ENCODE measurements around the gene PITX3.
A peak's percentile ranks its signal among the peaks of the same experiment; 100 is the strongest.
"Not testable (repeated sequence)": the region's sequence is repeated elsewhere in the genome, so short reads cannot be mapped to it uniquely, and the experiment has no call there.

PITX3 gene

GRCh38 chr10:102254426-102254825 is 13.1 kb upstream of the PITX3 start:
- no peak for DNase-seq

GRCh38 chr10:102252508-102252907 is 11.2 kb upstream of the PITX3 start:
- DNase-seq: not testable (repeated sequence)

GRCh38 chr10:102247734-102248133 is 6.4 kb upstream of the PITX3 start:
- no peak for DNase-seq

- no peak for DNase-seq
These were observed 4.9 kb upstream of the PITX3 start for GRCh38 chr10:102246261-102246660.

- DNase-seq: no peak
These were observed 4.6 kb upstream of the PITX3 start for GRCh38 chr10:102245932-102246251.

- DNase-seq: peak; percentile 96
These were observed 4.0 kb upstream of the PITX3 start, which contains the start of gene GBF1 for GRCh38 chr10:102245082-102245931. Gene GBF1, plus strand, starts transcription at chr10:102245532. Its CDS starts 13,407 bp downstream, at chr10:102258939.

GRCh38 chr10:102243309-102243708 is 2.0 kb upstream of the PITX3 start:
- DNase-seq: no peak

- no peak for DNase-seq
These were observed 790 bp upstream of the PITX3 start for GRCh38 chr10:102242118-102242485.

GRCh38 chr10:102241032-102241443 is 274 bp downstream of the PITX3 start:
- DNase-seq: no peak

- DNase-seq: no peak
These were observed 763 bp downstream of the PITX3 start for GRCh38 chr10:102240467-102241031.

- no peak for DNase-seq
These were observed 3.5 kb downstream of the PITX3 start for GRCh38 chr10:102237711-102238252.

- DNase-seq: no peak
These were observed 5.3 kb downstream of the PITX3 start for GRCh38 chr10:102236006-102236405.

GRCh38 chr10:102235598-102235920 is 5.8 kb downstream of the PITX3 start:
- DNase-seq: no peak

GRCh38 chr10:102234888-102235597 is 6.3 kb downstream of the PITX3 start:
- DNase-seq: no peak

- no peak for DNase-seq
These were observed 7.3 kb downstream of the PITX3 start for GRCh38 chr10:102233997-102234396.

- DNase-seq: peak; percentile 89
These were observed 9.7 kb downstream of the PITX3 start for GRCh38 chr10:102231357-102232318.

- peak; percentile 80 for DNase-seq
These were observed 10.4 kb downstream of the PITX3 start for GRCh38 chr10:102230861-102231356.

- peak; percentile 77 for DNase-seq
These were observed 10.9 kb downstream of the PITX3 start for GRCh38 chr10:102230264-102230860.

GRCh38 chr10:102229810-102230263 is 11.5 kb downstream of the PITX3 start:
- peak; percentile 94 for DNase-seq

GRCh38 chr10:102227050-102227449 is 14.3 kb downstream of the PITX3 start:
- no peak for DNase-seq

- no peak for DNase-seq
These were observed 14.8 kb downstream of the PITX3 start for GRCh38 chr10:102226542-102226870.

All from activated effector memory CD4-positive, alpha-beta T cell treated with anti-CD3 and anti-CD28 coated beads, Interleukin-2, amount 50 U/mL, for 16 hours (primary cell).